Subcutaneous adipose tissue (tissue), 4 donors: ENCODE data around the gene SHC4. TPM values are rescaled to one million over a fixed set of nuclear protein-coding genes. Genes with fewer than 3 reads are reported as not detected.

ENCODE experiments used
- total RNA-seq, 4 donors: library from RNA; depleted of rRNA; stranded (reverse); fragments of >200 nt; gene quantifications; one replicate each; pipeline ENCODE4 v1.1.0, GENCODE V29; 2016
- TF ChIP-seq, protein P1 (sequence below): fragments of 450-650 bp; IDR thresholded peaks from one replicate; pipeline ENCODE4 v1.5.1; 2016; ENCODE audit warnings: low read depth, mild to moderate bottlenecking, control low read depth, antibody characterized with exemption, moderate library complexity

Gene SHC4
- total RNA-seq, 4 donors from 2014 or later: 0.38 to 0.85 TPM; not detected in 2

- TF ChIP-seq, protein P1, sequence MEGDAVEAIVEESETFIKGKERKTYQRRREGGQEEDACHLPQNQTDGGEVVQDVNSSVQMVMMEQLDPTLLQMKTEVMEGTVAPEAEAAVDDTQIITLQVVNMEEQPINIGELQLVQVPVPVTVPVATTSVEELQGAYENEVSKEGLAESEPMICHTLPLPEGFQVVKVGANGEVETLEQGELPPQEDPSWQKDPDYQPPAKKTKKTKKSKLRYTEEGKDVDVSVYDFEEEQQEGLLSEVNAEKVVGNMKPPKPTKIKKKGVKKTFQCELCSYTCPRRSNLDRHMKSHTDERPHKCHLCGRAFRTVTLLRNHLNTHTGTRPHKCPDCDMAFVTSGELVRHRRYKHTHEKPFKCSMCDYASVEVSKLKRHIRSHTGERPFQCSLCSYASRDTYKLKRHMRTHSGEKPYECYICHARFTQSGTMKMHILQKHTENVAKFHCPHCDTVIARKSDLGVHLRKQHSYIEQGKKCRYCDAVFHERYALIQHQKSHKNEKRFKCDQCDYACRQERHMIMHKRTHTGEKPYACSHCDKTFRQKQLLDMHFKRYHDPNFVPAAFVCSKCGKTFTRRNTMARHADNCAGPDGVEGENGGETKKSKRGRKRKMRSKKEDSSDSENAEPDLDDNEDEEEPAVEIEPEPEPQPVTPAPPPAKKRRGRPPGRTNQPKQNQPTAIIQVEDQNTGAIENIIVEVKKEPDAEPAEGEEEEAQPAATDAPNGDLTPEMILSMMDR: no peak
Observed at GRCh38 chr15:48967336-48967735, 3.6 kb upstream of the SHC4 start.

GRCh38 chr15:48966595-48967301, 3.0 kb upstream of the SHC4 start:
- TF ChIP-seq, protein P1: no peak

GRCh38 chr15:48965972-48966371, 2.3 kb upstream of the SHC4 start:
- TF ChIP-seq, protein P1: no peak

DNA sequence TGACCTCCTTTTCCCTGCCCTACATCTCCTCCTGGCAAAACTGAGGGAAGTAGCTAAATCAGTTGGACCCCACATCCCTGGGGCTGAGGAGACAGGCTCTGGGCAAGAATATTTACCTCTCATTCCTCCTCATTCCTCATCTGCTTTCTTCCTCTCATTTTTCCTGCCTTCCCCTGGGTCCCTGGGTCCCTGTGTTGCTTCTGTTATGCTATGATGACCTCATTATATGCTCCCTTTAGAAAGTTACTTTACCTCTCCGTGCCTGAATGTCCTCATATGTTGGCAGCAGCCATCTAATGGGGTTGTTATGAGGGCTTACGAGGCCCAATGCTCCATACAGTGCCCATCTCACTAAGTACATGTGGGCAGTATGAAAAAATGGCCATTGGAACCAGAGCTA, 1.2 kb upstream of the SHC4 start:
- TF ChIP-seq, protein P1: no peak

GRCh38 chr15:48962662-48963523, 826 bp downstream of the SHC4 start:
- TF ChIP-seq, protein P1: no peak

- TF ChIP-seq, protein P1: no peak
Observed at GRCh38 chr15:48955967-48956366, 7.8 kb downstream of the SHC4 start.

DNA sequence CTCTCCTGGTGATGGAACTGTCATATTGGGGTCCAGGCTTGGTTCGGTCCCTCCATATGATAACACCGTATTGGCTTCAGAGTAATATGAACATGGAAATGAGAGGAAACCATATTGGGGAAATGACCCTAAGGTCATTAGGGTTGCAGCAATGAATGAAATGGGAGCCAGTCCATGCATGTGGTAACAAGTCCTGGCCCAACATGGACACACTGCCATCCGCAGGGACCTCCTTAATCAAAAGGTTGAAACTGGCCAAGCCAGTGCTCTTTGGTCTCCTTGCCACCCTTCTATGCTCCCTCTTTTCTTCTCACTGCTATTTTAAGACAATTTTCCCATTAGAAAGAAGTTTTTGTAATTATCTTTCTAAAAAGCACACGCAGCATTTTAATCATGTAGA, 8.3 kb downstream of the SHC4 start:
- TF ChIP-seq, protein P1: no peak
